H1 (cell line): ENCODE results near the gene MICALL1. TPM values are rescaled to one million over a fixed set of nuclear protein-coding genes. Genes with fewer than 3 reads are reported as not detected.

Experiments
- CTCF ChIA-PET: fragments of 300-600 bp; sonication (Branson Sonifier 250); formaldehyde crosslinking; loops from one replicate; lab custom pipeline; 2021; ENCODE audit not compliant: partially characterized antibody; lab: Charles Lee
- POLR2A ChIA-PET: fragments of 300-600 bp; sonication (Branson Sonifier 250); formaldehyde crosslinking; loops from one replicate; lab custom pipeline; 2021; ENCODE audit warnings: inconsistent platforms; ENCODE audit not compliant: partially characterized antibody; lab: Charles Lee
- DNase-seq, 2 experiments: peaks; one replicate each; pipeline versions ENCODE4 v3.0.0 to v3.0.0-alpha.2; 2010 to 2022; ENCODE audit warnings: low spot score in 2 of 2, low read depth in 1 of 2, mixed read lengths in 1 of 2
- FAIRE-seq: peaks from 2 replicates; lab custom pipeline; 2011; peaks lifted over from hg19 to GRCh38; lab: Jason Lieb, UNC
- H2AFZ ChIP-seq: 2 replicates; pipeline ENCODE4 v1.8.1; 2012; ENCODE audit warnings: low read length, inconsistent platforms
- H2AK5ac ChIP-seq: 2 replicates; pipeline ENCODE4 v1.6.1; 2013; ENCODE audit warnings: low read depth, low read length
- H2BK120ac ChIP-seq: replicated peaks from 2 replicates; pipeline ENCODE3; 2013; ENCODE audit warnings: low read depth, low read length, inconsistent platforms
- H2BK12ac ChIP-seq: 2 replicates; pipeline ENCODE4 v1.6.1; 2013; ENCODE audit warnings: low read depth, low read length
- H2BK15ac ChIP-seq: 2 replicates; pipeline ENCODE4 v1.6.1; 2013; ENCODE audit warnings: low read length
- H2BK20ac ChIP-seq: 2 replicates; pipeline ENCODE4 v1.6.1; 2013; ENCODE audit warnings: low read length
- H2BK5ac ChIP-seq: 2 replicates; pipeline ENCODE4 v1.6.1; 2013; ENCODE audit warnings: low read depth, low read length
- H3K14ac ChIP-seq: 2 replicates; pipeline ENCODE4 v1.6.1; 2013; ENCODE audit warnings: inconsistent platforms; ENCODE audit not compliant: insufficient read length
- H3K18ac ChIP-seq: 2 replicates; pipeline ENCODE4 v1.6.1; 2013; ENCODE audit warnings: low read length; ENCODE audit errors: extremely low read depth
- H3K23ac ChIP-seq: 2 replicates; pipeline ENCODE4 v1.6.1; 2013; ENCODE audit warnings: inconsistent platforms; ENCODE audit not compliant: insufficient read length
- H3K23me2 ChIP-seq: 2 replicates; pipeline ENCODE4 v1.6.1; 2013; ENCODE audit warnings: low read depth, low read length
- H3K27ac ChIP-seq: 2 replicates; pipeline ENCODE4 v1.6.1; 2011; ENCODE audit warnings: low read depth, low read length, inconsistent platforms
- H3K27me3 ChIP-seq, 4 experiments: replicated peaks in 1 of 4; 1 replicate in 1 of 4; 2 replicates in 3 of 4; pipeline versions ENCODE4 v1.6.1 to v1.8.1; 2011 to 2013; ENCODE audit warnings: low read length in 3 of 4, mild to moderate bottlenecking in 3 of 4, inconsistent platforms in 2 of 4, mixed read lengths in 2 of 4, moderate library complexity in 1 of 4; ENCODE audit not compliant: control insufficient read depth in 3 of 4, insufficient read depth in 3 of 4; ENCODE audit errors: extremely low read depth in 1 of 4
- H3K36me3 ChIP-seq, 4 experiments: 2 replicates each; pipeline versions ENCODE4 v1.6.1 to v1.8.1; 2011 to 2013; ENCODE audit warnings: mild to moderate bottlenecking in 4 of 4, low read length in 3 of 4, moderate library complexity in 2 of 4, control low read depth in 1 of 4, inconsistent platforms in 1 of 4; ENCODE audit not compliant: insufficient read depth in 4 of 4, control insufficient read depth in 2 of 4
- H3K4ac ChIP-seq: replicated peaks from 2 replicates; pipeline ENCODE3; 2013; ENCODE audit warnings: low read length, low read depth, mixed read lengths, inconsistent platforms; ENCODE audit not compliant: insufficient read length
- H3K4me1 ChIP-seq, 4 experiments: replicated peaks in 1 of 4; 1 replicate in 1 of 4; 2 replicates in 3 of 4; pipeline versions ENCODE4 v1.6.1 to v1.8.1; 2011 to 2013; ENCODE audit warnings: low read length in 3 of 4, inconsistent platforms in 2 of 4, mixed read lengths in 1 of 4; ENCODE audit not compliant: insufficient read depth in 4 of 4, control insufficient read depth in 3 of 4
- H3K4me2 ChIP-seq, 2 experiments: 2 replicates each; pipeline versions ENCODE4 v1.6.1 to v1.8.1; 2011 to 2013; ENCODE audit warnings: low read depth in 2 of 2, low read length in 2 of 2, control low read depth in 1 of 2, inconsistent platforms in 1 of 2, mild to moderate bottlenecking in 1 of 2; ENCODE audit not compliant: insufficient read depth in 1 of 2
- H3K4me3 ChIP-seq, 4 experiments: fragments of 200-600, 300-600 bp in 1 of 4; sonication (generic), shearing (Covaris generic), sonication (Bioruptor Twin) in 1 of 4; 2 replicates each; pipeline versions ENCODE4 v1.5.1 to v1.8.1; 2011 to 2016; ENCODE audit warnings: low read length in 4 of 4, low read depth in 3 of 4, control low read depth in 2 of 4, inconsistent platforms in 2 of 4, mild to moderate bottlenecking in 2 of 4, mixed read lengths in 1 of 4, moderate library complexity in 1 of 4; ENCODE audit not compliant: insufficient read depth in 2 of 4; ENCODE audit errors: extremely low read depth in 1 of 4
- H3K56ac ChIP-seq: replicated peaks from 2 replicates; pipeline ENCODE3; 2013; ENCODE audit warnings: low read depth, mild to moderate bottlenecking, mixed read lengths, low read length, inconsistent platforms; ENCODE audit not compliant: insufficient read length
- H3K79me1 ChIP-seq: 2 replicates; pipeline ENCODE4 v1.6.1; 2013; ENCODE audit warnings: low read depth, low read length, control low read depth
- H3K79me2 ChIP-seq, 2 experiments: 2 replicates each; pipeline versions ENCODE4 v1.6.1 to v1.8.1; 2012 to 2013; ENCODE audit warnings: low read length in 2 of 2, mild to moderate bottlenecking in 2 of 2, inconsistent platforms in 1 of 2; ENCODE audit not compliant: insufficient read depth in 2 of 2, control insufficient read depth in 1 of 2
- H3K9ac ChIP-seq, 4 experiments: replicated peaks in 1 of 4; 1 replicate in 1 of 4; 2 replicates in 3 of 4; pipeline versions ENCODE4 v1.6.1 to v1.8.1; 2011 to 2013; ENCODE audit warnings: low read depth in 3 of 4, low read length in 3 of 4, control low read depth in 2 of 4, mild to moderate bottlenecking in 2 of 4, moderate library complexity in 2 of 4, inconsistent platforms in 1 of 4; ENCODE audit errors: extremely low read depth in 1 of 4
- H3K9me3 ChIP-seq, 2 experiments: 2 replicates each; pipeline versions ENCODE4 v1.6.1 to v1.8.1; 2012 to 2013; ENCODE audit warnings: mild to moderate bottlenecking in 2 of 2, moderate library complexity in 2 of 2, control low read depth in 1 of 2, inconsistent platforms in 1 of 2, low read depth in 1 of 2, low read length in 1 of 2, mixed read lengths in 1 of 2; ENCODE audit not compliant: insufficient read depth in 2 of 2
- H4K20me1 ChIP-seq, 2 experiments: replicated peaks in 1 of 2; 2 replicates each; pipeline versions ENCODE3 to v1.8.1; 2011 to 2013; ENCODE audit warnings: inconsistent platforms in 2 of 2, low read length in 2 of 2, mild to moderate bottlenecking in 1 of 2; ENCODE audit not compliant: insufficient read depth in 2 of 2, control insufficient read depth in 1 of 2
- H4K5ac ChIP-seq: 2 replicates; pipeline ENCODE4 v1.6.1; 2013; ENCODE audit warnings: low read length, low read depth, mixed read lengths, inconsistent platforms; ENCODE audit not compliant: insufficient read length
- H4K8ac ChIP-seq: 2 replicates; pipeline ENCODE4 v1.8.0; 2013; ENCODE audit warnings: mild to moderate bottlenecking, moderate library complexity, low read length, inconsistent platforms; ENCODE audit not compliant: insufficient read depth; ENCODE audit errors: extremely low read depth
- H4K91ac ChIP-seq: replicated peaks from 2 replicates; pipeline ENCODE3; 2013; ENCODE audit warnings: low read length, mixed read lengths, inconsistent platforms; ENCODE audit not compliant: insufficient read length
- GTF2F1 ChIP-seq: IDR thresholded peaks from 2 replicates; pipeline ENCODE4 v1.6.1; 2012; ENCODE audit warnings: low read depth, low read length, improper control_type of control experiment, borderline replicate concordance
- RNF2 ChIP-seq: fragments of 200-900, 300-1000 bp; sonication (generic); IDR thresholded peaks from 2 replicates; pipeline ENCODE4 v1.7.1; 2016; ENCODE audit warnings: borderline replicate concordance, low read depth, mild to moderate bottlenecking, antibody characterized with exemption, low read length; ENCODE audit not compliant: poor library complexity, severe bottlenecking; ENCODE audit errors: missing control alignments
- WGBS, 2 experiments: shearing (Covaris generic) in 1 of 2; methylation state at CpG; one replicate each; pipeline versions ENCODE4 v1.1.6 to v1.1.7; 2013 to 2015; ENCODE audit warnings: low lambda C conversion rate in 2 of 2, mixed read lengths in 2 of 2, inconsistent platforms in 1 of 2, low coverage in 1 of 2, missing lambda C conversion rate in 1 of 2; ENCODE audit not compliant: insufficient replicate concordance in 2 of 2, insufficient coverage in 1 of 2, insufficient read length in 1 of 2; ENCODE audit errors: extremely low coverage in 1 of 2, missing lambda C conversion rate in 1 of 2; 5-methylcytosine and 5-hydroxymethylcytosine counted together
- polyA plus RNA-seq, 7 experiments: library from polyadenylated mRNA; depleted of rRNA in 3 of 7; stranded (reverse) in 5 of 7; unstranded in 2 of 7; fragments of >200 nt in 5 of 7; fragments of 200-250 nt in 2 of 7; gene quantifications; 1 replicate in 5 of 7; 2 replicates in 1 of 7; 4 replicates in 1 of 7; pipeline versions ENCODE4 v1.2.1 to v1.2.3, GENCODE V29; 2011 to 2013; ENCODE audit warnings: missing spikeins in 2 of 7, mixed read lengths in 2 of 7
- total RNA-seq: library from RNA; stranded (reverse); fragmentation: NEBNext Ultra II Directional; extraction: Animal tissue kit (Norgen Biotek cat#: 25700); gene quantifications from 2 replicates; pipeline ENCODE4 v1.2.1, GENCODE V29; 2021

The MICALL1 gene
- total and polyA plus RNA-seq, 2 of the 8 experiments (the other 6 are each of a cell fraction or from before 2014, with no cell fraction given), result 17.7 to 32.1 TPM

GRCh38 chr22:37925330-37925729 is 19.2 kb downstream of the MICALL1 start:
- TF ChIP-seq GTF2F1 (no peak), RNF2 (no peak)
- ChIA-PET POLR2A (interaction anchor here (1.1 to 2.6 kb wide), 2 partner anchors 9 to 19 kb away, joined by 3 to 8 read pairs; partner anchors contain the start of gene MICALL1), CTCF (interaction anchor here (1.1 to 1.5 kb wide), 3 partner anchors 8 to 37 kb away, joined by 3 to 5 read pairs (median 5); no protein-coding TSS in a partner anchor)
- Histone ChIP-seq H2AFZ (no peak overlapping the region), H2AK5ac (no peak overlapping the region), H4K8ac (no peak overlapping the region), H3K79me2 (no peaks in the 10 kb centered on the region), H3K36me3 (peaks cover 3 to 13% (median 8%) of the 10 kb centered on the region in 4 experiments; a peak in 6 of 8 replicates), H2BK20ac (no peak overlapping the region), H3K9me3 (no peaks in the 10 kb centered on the region), H2BK5ac (no peak overlapping the region), H3K4me3 (no peak overlapping the region), H2BK120ac (no peak overlapping the region), H3K4me2 (no peak overlapping the region), H4K20me1 (peaks cover 0 to 1% of the 10 kb centered on the region in 2 experiments), H3K23ac (no peak overlapping the region), H4K91ac (no peak overlapping the region), H3K27me3 (no peaks in the 10 kb centered on the region), H3K9ac (no peak overlapping the region), H4K5ac (no peak overlapping the region), H3K79me1 (no peaks in the 10 kb centered on the region), H3K23me2 (no peaks in the 10 kb centered on the region), H3K56ac (no peak overlapping the region), H3K18ac (no peak overlapping the region), H3K14ac (no peak overlapping the region), H3K4me1 (no peaks in the 10 kb centered on the region), H2BK15ac (no peak overlapping the region), H3K27ac (no peak overlapping the region), H3K4ac (no peak overlapping the region), H2BK12ac (no peak overlapping the region)
- WGBS, 2 experiments, result 90% methylated on average over 2 of the region's 3 CpGs; no CpG with 5 or more reads in 1 of the 2 experiments
- FAIRE-seq (no peak), DNase-seq (no peak)
